ENCODE measurements around the gene GOLGA1.

Gene GOLGA1

GRCh38 chr9:124831642-124832364 lies 109.1 kb downstream of the GOLGA1 start:
- no peak for DNase-seq

GRCh38 chr9:124830593-124830992 lies 110.3 kb downstream of the GOLGA1 start:
- DNase-seq, result no peak

GRCh38 chr9:124829334-124829669 lies 111.6 kb downstream of the GOLGA1 start:
- no peak for DNase-seq

- no peak for DNase-seq
Observed at GRCh38 chr9:124828489-124829333, 112.2 kb downstream of the GOLGA1 start.
